HepG2 (cell line): ENCODE results near the gene DNAJA1. TPM values are rescaled to one million over a fixed set of nuclear protein-coding genes. Genes with fewer than 3 reads are reported as not detected.
A peak's percentile ranks its signal among the peaks of the same experiment; 100 is the strongest.

Source experiments
- BCLAF1 ChIP-seq: fragments of 450-650 bp; IDR thresholded peaks from 2 replicates; pipeline ENCODE4 v1.6.1; 2017; ENCODE audit warnings: mild to moderate bottlenecking
- CBX2 ChIP-seq, 2 experiments: fragments of 200-600 bp in 1 of 2; sonication (generic); formaldehyde crosslinking in 1 of 2; IDR thresholded peaks; 2 replicates each; pipeline versions ENCODE4 v1.7.0 to v1.8.1; 2018 to 2022; ENCODE audit warnings: low read depth in 2 of 2, low read length in 1 of 2, mild to moderate bottlenecking in 1 of 2, missing genetic modification reagents in 1 of 2
- ERF ChIP-seq: IDR thresholded peaks from 2 replicates; pipeline ENCODE4 v1.6.1; 2018; ENCODE audit warnings: missing biosample characterization, missing genetic modification reagents
- JARID2 ChIP-seq: sonication (generic); formaldehyde crosslinking; IDR thresholded peaks from 2 replicates; pipeline ENCODE4 v1.8.1; 2023; ENCODE audit warnings: missing genetic modification reagents, inconsistent platforms; ENCODE audit not compliant: insufficient replicate concordance
- MZF1 ChIP-seq: sonication (generic); formaldehyde crosslinking; IDR thresholded peaks from 2 replicates; pipeline ENCODE4 v1.8.1; 2023; ENCODE audit warnings: mild to moderate bottlenecking, missing genetic modification reagents, borderline replicate concordance
- NCOA1 ChIP-seq: sonication (generic); formaldehyde crosslinking; IDR thresholded peaks from 2 replicates; pipeline ENCODE4 v1.9.0; 2021; ENCODE audit warnings: missing genetic modification reagents
- PBX2 ChIP-seq: IDR thresholded peaks from 2 replicates; pipeline ENCODE4 v1.6.1; 2016; ENCODE audit warnings: control low read depth
- PITX1 ChIP-seq: sonication (generic); formaldehyde crosslinking; IDR thresholded peaks from 2 replicates; pipeline ENCODE4 v1.5.1; 2020; ENCODE audit warnings: mild to moderate bottlenecking, missing genetic modification reagents
- POLR2G ChIP-seq: fragments of 200-400 bp; formaldehyde crosslinking; IDR thresholded peaks from 2 replicates; pipeline ENCODE4 v1.6.1; 2018; ENCODE audit warnings: mild to moderate bottlenecking, low read depth, low read length, moderate library complexity
- SMARCE1 ChIP-seq: fragments of 450-650 bp; IDR thresholded peaks from 2 replicates; pipeline ENCODE4 v1.6.1; 2017; ENCODE audit warnings: borderline replicate concordance
- TRIM22 ChIP-seq: fragments of 450-650 bp; IDR thresholded peaks from 2 replicates; pipeline ENCODE4 v1.6.1; 2017
- ZFP82 ChIP-seq: sonication (generic); formaldehyde crosslinking; IDR thresholded peaks from 2 replicates; pipeline ENCODE4 v1.5.1; 2020; ENCODE audit warnings: mild to moderate bottlenecking, missing genetic modification reagents, borderline replicate concordance
- ZNF44 ChIP-seq: sonication (generic); formaldehyde crosslinking; IDR thresholded peaks from 2 replicates; pipeline ENCODE4 v1.5.1; 2020; ENCODE audit warnings: mild to moderate bottlenecking, missing genetic modification reagents
- ZNF446 ChIP-seq: sonication (generic); formaldehyde crosslinking; IDR thresholded peaks from 2 replicates; pipeline ENCODE4 v1.5.0; 2020; ENCODE audit warnings: mild to moderate bottlenecking, missing genetic modification reagents
- ZNF557 ChIP-seq: sonication (generic); formaldehyde crosslinking; IDR thresholded peaks from 2 replicates; pipeline ENCODE4 v1.4.0; 2020; ENCODE audit warnings: missing genetic modification reagents
- ZNF614 ChIP-seq: IDR thresholded peaks from 2 replicates; pipeline ENCODE4 v1.6.1; 2018; ENCODE audit warnings: missing biosample characterization, missing genetic modification reagents, inconsistent platforms, borderline replicate concordance
- polyA plus RNA-seq, 8 experiments: library from polyadenylated mRNA; depleted of rRNA in 3 of 8; stranded (reverse) in 7 of 8; unstranded in 1 of 8; fragments of >200 nt; fragmentation: Illumina TruSeq in 4 of 8; extraction: Trizol in 4 of 8; gene quantifications; 2 replicates each; pipeline versions ENCODE4 v1.2.1 to v1.2.3, GENCODE V29; 2011 to 2016; ENCODE audit warnings: low read depth in 4 of 8, missing spikeins in 1 of 8, mixed read lengths in 1 of 8; ENCODE audit not compliant: insufficient read depth in 1 of 8
- total RNA-seq, 5 experiments: library from RNA; depleted of rRNA; stranded (reverse); fragments of >200 nt; fragmentation: Illumina TruSeq; extraction: Trizol; gene quantifications; 2 replicates each; pipeline ENCODE4 v1.2.3, GENCODE V29; 2016; ENCODE audit warnings: low read depth in 1 of 5

The DNAJA1 gene
- total and polyA plus RNA-seq, 2 of the 13 experiments (the other 11 are each of a cell fraction or from before 2014, with no cell fraction given), result 95.9 to 306 TPM

DNA sequence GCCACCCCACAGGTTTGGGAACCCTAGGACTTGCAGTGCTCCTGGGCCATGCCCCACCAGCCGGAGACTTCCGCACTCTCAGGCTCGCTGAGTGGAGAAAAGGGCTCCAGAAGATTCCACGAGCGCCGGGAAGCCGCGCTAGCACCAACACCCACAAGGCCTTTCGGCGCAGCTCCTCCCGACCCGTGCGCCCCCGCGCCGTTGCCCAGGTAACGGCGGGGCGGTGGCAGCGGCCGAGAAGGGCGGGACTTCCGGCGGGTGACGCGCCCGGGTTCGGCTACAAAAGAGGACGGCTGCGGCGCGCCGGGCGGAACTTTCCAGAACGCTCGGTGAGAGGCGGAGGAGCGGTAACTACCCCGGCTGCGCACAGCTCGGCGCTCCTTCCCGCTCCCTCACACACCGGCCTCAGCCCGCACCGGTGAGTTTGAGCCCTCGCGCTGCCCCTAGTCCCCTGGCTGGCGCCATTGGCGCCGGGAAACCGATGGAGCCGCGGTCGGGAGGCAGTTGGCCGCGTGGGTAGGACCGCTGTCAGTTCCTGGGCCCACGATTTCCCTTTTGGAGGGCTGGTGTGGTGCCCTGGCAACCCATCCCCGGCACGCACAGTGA is at the start of gene DNAJA1 (continued):
- peak; percentile 97 for TF ChIP-seq POLR2G
- TF ChIP-seq ZFP82, result peak; percentile 72
- no peak; the same call in 1 of the 2 replicates for TF ChIP-seq ZNF446 (CRISPR knock-in tag)
- TF ChIP-seq JARID2 (CRISPR knock-in tag), result peak; percentile 88
- no peak for TF ChIP-seq MZF1 (CRISPR knock-in tag)
- TF ChIP-seq CBX2 (IDR thresholded peaks at IDR 0.05; ENCODE audit: low read depth, low read length), result no peak
- no peak for TF ChIP-seq CBX2 (CRISPR knock-in tag; IDR thresholded peaks at IDR 0.05; ENCODE audit: low read depth)
- no peak for TF ChIP-seq TRIM22
- no peak for TF ChIP-seq BCLAF1
- TF ChIP-seq PITX1 (CRISPR knock-in tag), result peak; percentile 28; the same call in 1 of the 2 replicates
- peak; percentile 46; the same call in 1 of the 2 replicates for TF ChIP-seq ZNF44 (CRISPR knock-in tag)
- TF ChIP-seq ERF (CRISPR knock-in tag), result peak; percentile 22; the same call in 1 of the 2 replicates
- no peak; the same call in 1 of the 2 replicates for TF ChIP-seq ZNF614 (CRISPR knock-in tag)
- no peak for TF ChIP-seq PBX2 (CRISPR knock-in tag)
- TF ChIP-seq NCOA1 (CRISPR knock-in tag), result peak; percentile 82; the same call in 1 of the 2 replicates
- TF ChIP-seq SMARCE1, result no peak
- no peak for TF ChIP-seq ZNF557 (CRISPR knock-in tag)
